ENCODE data around the gene PTCHD1. TPM values are rescaled to one million over a fixed set of nuclear protein-coding genes. Genes with fewer than 3 reads are reported as not detected.

Gene PTCHD1
- total and polyA plus RNA-seq, 2 experiments from 2014 or later, result 0.92 to 1.5 TPM

- DNase-seq (ENCODE audit: low read depth in 1 of 2, low spot score in 1 of 2), result no peak
- no peaks in the 10 kb centered on the region for H3K36me3 ChIP-seq
- H3K4me3 ChIP-seq, result no peak overlapping the region
- no peak overlapping the region for H3K27ac ChIP-seq
- H3K4me1 ChIP-seq (ENCODE audit: low read depth), result no peaks in the 10 kb centered on the region
- no peak for TF ChIP-seq CTCF (IDR thresholded peaks at IDR 0.05; ENCODE audit: low read depth, low read length)
- no peaks in the 10 kb centered on the region for H3K9me3 ChIP-seq (ENCODE audit: low read depth)
- no peaks in the 10 kb centered on the region for H3K27me3 ChIP-seq
These were observed 61.6 kb downstream of the PTCHD1 start for GRCh38 chrX:23396263-23396662.

GRCh38 chrX:23398570-23398969 is 63.9 kb downstream of the PTCHD1 start:
- no peak overlapping the region for H3K4me3 ChIP-seq
- TF ChIP-seq CTCF (IDR thresholded peaks at IDR 0.05; ENCODE audit: low read depth, low read length), result no peak
- no peak for DNase-seq (ENCODE audit: low read depth in 1 of 2, low spot score in 1 of 2)
- no peaks in the 10 kb centered on the region for H3K4me1 ChIP-seq (ENCODE audit: low read depth)
- no peaks in the 10 kb centered on the region for H3K27me3 ChIP-seq
- H3K36me3 ChIP-seq, result no peaks in the 10 kb centered on the region
- no peak overlapping the region for H3K27ac ChIP-seq
- no peaks in the 10 kb centered on the region for H3K9me3 ChIP-seq (ENCODE audit: low read depth)

GRCh38 chrX:23403849-23404248 is 69.2 kb downstream of the PTCHD1 start:
- TF ChIP-seq CTCF (IDR thresholded peaks at IDR 0.05; ENCODE audit: low read depth, low read length), result peak; percentile 25
- Histone ChIP-seq H3K9me3 (ENCODE audit: low read depth) (no peaks in the 10 kb centered on the region), H3K4me3 (no peak overlapping the region), H3K4me1 (ENCODE audit: low read depth) (peaks cover 7% of the 10 kb centered on the region), H3K27me3 (no peaks in the 10 kb centered on the region), H3K27ac (no peak overlapping the region), H3K36me3 (no peaks in the 10 kb centered on the region)
- DNase-seq (ENCODE audit: low read depth in 1 of 2, low spot score in 1 of 2), result peak; percentile 3

GRCh38 chrX:23422912-23423311 is 88.3 kb downstream of the PTCHD1 start:
- DNase-seq (ENCODE audit: low read depth in 1 of 2, low spot score in 1 of 2), result no peak
- no peak overlapping the region for H3K27ac ChIP-seq

GRCh38 chrX:23434356-23434884 is 99.8 kb downstream of the PTCHD1 start:
- TF ChIP-seq CTCF (IDR thresholded peaks at IDR 0.05; ENCODE audit: low read depth, low read length), result no peak
- H3K4me1 ChIP-seq (ENCODE audit: low read depth), result no peaks in the 10 kb centered on the region
- H3K4me3 ChIP-seq, result no peak overlapping the region
- no peaks in the 10 kb centered on the region for H3K27me3 ChIP-seq
- no peaks in the 10 kb centered on the region for H3K36me3 ChIP-seq
- peak in 1 of 2 donors; percentile 94 for DNase-seq (ENCODE audit: low read depth in 1 of 2, low spot score in 1 of 2)
- H3K9me3 ChIP-seq (ENCODE audit: low read depth), result no peaks in the 10 kb centered on the region
- no peak overlapping the region for H3K27ac ChIP-seq

More at GRCh38 chrX:23422912-23423311, 88.3 kb downstream of the PTCHD1 start:
- Histone ChIP-seq H3K27me3 (no peaks in the 10 kb centered on the region), H3K4me3 (no peak overlapping the region), H3K36me3 (no peaks in the 10 kb centered on the region), H3K4me1 (ENCODE audit: low read depth) (no peaks in the 10 kb centered on the region), H3K9me3 (ENCODE audit: low read depth) (no peaks in the 10 kb centered on the region)
- no peak for TF ChIP-seq CTCF (IDR thresholded peaks at IDR 0.05; ENCODE audit: low read depth, low read length)
